ENCODE measurements around the gene KLHL29.

KLHL29 gene

DNA sequence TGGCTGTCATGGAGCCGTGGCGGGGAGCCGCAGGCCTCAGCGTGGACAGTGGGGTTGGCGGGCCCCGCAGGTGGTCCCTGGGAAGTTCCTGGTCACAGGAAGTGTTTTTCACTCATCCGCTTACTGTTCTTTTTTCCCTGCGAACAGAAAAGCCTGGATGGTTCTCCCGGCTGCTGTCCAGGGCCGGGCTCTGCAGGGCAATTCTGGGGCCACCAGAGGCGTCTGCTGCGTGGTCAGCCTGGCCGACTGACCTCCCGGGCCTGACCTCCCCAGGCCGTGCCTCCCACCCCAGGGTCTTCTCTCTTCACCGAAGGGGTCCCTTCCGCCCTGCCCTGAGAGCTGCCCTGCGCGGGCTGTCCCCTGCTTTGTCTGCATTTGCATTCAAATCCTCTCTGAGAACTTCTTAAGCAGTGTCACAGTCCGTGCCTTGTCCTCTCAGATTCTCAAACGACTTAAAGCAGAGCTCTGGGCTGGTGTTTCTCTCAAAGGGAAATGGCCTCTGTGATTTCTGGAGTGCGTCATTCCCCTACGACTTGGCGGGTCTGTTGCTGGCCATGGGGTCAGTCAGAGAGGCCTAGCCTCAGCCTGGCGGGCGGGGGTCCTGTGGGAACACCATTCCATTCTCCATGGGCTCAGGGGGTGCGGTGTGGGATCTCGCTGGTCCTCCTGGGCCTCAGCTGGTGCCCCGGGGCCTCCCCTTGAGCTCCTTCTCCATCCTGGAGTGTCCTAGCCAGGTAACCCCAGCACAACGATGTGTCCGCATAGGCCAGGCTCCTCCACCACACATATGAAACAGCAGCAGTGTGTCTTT lies 38.3 kb downstream of the KLHL29 start:
- DNase-seq (ENCODE audit: low spot score), result no peak

DNA sequence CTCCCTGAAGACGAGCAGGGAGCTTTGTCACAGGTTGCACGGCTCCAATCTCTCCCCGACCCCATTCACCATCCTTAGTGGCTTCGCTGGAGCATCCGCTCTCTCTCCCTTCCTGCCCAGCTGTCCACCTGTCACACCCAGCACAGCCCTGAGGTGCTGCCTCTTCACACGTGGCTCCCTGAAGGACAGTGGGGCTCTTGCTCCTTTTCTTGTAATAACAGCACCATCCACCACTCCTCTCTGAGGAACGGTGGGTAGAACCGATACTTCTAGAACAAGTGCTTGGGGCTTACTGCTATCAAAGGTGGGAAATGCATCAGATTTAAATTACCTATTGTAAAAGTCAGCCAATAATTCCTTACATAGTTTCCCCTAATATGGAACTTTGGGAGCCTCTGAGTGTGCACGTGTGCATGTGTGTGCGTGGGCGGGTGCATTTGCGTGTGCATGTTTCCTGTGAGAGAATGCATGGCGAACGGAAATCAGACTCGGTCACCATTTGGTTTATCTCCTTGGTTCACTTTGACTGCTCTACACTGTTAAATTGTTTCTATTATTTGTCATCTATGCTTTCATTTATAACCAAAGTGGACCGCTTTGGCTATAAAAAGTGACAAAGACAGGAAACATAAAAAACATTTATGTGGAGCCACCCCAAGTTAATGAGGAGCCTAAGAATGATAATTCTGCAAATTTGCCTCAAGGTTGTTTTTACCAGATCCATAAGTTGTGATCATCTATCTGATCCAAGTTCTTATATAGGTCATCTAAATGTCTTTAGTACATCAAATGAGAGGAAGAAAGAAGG lies 39.1 kb downstream of the KLHL29 start:
- DNase-seq (ENCODE audit: low spot score), result no peak

DNA sequence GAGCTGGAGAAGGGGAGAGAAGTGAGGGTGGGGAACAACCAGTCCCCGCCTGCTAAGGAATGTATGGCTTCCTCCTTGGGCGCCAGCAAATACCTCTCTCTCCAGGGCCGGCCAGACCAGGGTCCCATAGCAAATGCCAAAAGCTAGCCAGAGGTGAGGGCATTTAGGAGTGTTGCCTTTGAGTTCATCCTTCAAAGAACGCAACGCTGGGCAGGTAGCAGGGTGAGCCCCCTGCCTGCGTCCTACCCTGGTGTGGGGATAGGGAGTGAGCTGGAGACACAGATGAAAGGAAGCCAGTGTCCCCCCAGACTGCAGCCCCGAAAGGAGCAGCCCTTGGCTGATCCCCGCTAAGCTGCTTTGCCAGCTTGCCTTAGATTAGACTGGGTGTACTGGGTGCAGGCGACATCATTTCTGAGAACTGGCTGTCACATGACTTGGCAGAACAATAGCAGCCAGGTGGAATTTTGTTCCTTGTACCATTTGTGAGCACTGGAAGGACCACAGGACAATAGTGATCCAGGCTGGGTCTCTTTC lies 40.4 kb downstream of the KLHL29 start:
- DNase-seq (ENCODE audit: low spot score), result no peak

DNA sequence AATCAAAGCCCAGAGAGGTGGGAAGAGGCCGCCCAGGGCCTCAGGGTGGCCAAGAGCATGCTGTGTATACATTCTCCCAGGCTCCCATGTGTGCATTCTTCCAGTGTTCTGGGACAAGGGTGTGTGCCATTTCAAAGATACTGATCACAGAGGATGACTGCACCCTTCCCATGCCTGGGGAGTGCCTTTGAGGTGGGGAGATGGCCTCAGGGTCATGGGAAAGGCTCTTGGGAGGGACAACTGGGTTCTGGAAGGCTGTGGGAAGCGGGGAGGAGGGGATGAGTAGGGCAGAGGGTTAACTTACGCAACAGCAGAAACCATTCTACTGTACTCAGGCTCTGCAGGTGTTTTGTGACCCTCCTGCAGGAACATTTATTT lies 40.9 kb downstream of the KLHL29 start:
- no peak for DNase-seq (ENCODE audit: low spot score)

DNA sequence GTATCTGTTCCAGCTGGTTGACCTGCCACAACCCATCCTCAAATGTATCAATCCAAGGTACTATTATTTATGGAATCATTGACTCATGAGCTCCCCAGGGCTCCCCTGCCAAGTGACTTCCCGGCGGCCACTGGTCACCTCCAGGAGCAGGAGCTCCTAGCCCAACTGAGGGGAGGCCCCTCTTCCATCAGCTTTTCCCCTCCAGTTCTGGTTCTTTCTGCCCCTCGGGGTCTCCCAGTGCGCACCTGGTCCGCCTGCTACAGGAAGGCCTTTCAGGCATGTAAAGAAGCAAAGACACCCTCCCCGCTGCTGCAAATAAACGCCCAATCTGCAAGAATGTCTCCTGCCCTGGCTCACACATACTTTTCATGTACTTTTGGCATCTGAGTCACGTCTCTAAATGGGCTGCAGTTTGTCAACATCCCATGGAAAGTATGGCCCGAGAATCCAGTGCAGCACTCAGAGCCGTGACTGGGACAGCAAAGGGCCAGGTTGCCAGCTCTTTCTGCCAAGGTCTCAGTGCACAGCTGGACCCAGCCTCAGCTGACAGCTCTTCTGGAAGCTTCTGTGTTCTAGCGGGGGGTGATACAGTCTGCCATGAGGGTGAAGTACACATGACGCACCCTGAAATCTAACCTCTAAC lies 41.4 kb downstream of the KLHL29 start:
- no peak for DNase-seq (ENCODE audit: low spot score)

DNA sequence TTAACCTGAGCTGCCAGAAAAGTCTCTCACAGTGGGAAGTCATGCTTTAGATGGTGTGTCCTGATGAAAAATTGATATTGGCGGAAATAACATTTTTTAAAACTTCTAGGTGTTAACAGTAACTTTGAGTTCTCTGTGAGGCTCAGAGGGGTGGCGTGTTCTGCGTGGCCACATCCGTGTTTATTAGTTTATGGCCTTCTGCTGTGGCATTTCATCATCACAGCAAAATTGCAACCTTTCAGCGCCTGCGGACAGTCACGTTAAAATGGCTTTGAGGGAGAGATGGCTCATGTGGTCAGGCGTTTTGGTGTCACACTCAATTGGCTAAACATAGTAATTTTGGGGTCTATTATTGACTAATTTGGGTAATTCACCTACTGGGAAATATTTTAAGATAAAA lies 42.4 kb downstream of the KLHL29 start:
- DNase-seq (ENCODE audit: low spot score), result no peak

DNA sequence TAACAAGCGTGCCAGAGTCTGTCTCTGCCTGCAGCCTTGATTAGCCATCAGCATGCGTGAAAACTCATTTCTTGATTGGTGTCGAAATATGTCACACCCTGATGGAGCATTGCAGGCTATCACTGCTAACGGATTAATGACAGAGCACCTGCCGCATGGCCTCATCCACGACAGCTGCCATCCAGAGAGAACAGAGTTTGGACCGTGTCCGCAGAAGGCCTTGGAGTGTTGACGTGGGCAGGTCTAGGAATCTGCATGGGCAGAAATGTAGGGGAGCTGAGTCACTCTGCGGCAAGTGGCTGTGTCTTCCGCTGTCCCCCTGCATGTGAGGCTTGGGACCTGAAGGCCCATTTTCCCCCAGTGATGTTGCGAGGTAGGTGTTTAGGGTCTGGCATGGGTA lies 43.0 kb downstream of the KLHL29 start:
- DNase-seq (ENCODE audit: low spot score), result no peak

DNA sequence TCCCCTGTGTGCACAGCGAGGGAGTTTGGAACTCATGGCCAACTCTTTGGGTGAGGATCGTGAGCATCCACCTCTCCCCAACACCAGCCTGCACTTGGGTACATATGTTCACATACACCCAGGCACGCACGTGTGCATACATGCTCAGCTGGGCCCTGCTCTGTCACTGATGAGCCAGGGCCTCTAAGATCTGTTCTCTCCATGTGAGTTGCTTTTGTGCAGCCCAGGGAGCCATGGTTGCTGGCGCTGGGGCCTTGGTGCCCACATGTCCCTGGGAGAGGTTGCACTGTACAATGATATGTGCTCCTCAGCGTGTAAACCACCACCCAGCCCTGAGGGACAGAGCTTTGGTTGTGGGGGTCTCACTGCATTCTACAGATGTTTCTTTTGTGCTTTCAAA lies 44.1 kb downstream of the KLHL29 start:
- DNase-seq (ENCODE audit: low spot score), result no peak

DNA sequence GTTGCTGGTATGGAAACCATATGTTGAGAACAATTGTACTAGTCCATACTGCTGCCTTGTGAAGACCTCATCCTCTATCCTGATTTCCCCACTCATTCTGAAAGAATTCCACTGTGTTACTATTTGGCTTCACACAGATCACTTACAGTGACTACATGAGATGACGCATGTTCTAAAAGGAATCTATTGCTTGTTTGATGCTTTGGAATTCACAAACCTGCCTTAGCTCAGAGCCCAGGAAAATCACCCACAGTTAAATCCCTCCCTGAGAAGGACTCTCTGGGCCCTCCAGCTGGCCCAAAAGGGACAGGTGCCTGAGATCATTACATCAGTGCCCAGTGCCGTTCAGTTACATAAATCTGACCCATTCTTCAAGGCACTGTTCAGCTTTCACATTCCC lies 45.3 kb downstream of the KLHL29 start:
- no peak for DNase-seq (ENCODE audit: low spot score)

DNA sequence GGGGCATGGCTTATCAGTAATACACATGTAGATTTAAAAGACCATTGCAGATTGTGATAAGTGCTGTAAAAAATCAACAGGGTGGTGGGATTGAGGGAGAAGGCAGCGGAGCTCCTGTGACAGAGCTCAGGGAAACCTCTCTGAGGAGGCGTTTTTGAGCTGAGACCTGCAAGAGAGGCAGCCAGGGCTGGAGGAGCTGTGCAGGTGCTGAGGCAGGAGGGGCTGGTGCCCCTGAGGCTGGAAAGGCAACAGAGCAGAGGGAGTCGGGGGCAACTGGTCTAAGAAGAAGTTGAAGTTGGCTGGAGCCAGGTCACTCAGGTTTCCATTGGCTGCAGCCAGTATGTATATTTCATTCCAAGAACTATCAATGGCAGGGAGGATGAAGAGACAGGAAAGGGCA lies 47.6 kb downstream of the KLHL29 start:
- DNase-seq (ENCODE audit: low spot score), result no peak

DNA sequence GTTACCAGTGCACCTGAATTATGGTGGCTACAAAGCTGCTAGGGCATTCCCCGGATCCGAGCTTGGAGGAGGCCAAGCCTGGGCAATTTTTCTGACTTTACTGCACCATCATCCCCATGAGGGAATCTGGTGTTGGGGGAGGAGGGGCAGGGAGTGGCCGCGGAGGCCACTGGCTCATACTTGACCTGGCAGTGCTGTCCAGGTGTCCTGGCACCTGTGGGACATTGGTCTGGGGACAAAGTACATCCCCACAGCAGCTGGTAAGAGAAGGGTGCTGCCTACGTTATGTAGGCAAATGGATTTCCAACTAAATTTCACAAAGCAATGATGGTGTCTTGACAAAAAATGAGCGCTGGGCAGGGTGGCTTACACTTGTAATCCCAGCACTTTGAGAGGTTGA lies 48.3 kb downstream of the KLHL29 start:
- no peak for DNase-seq (ENCODE audit: low spot score)

DNA sequence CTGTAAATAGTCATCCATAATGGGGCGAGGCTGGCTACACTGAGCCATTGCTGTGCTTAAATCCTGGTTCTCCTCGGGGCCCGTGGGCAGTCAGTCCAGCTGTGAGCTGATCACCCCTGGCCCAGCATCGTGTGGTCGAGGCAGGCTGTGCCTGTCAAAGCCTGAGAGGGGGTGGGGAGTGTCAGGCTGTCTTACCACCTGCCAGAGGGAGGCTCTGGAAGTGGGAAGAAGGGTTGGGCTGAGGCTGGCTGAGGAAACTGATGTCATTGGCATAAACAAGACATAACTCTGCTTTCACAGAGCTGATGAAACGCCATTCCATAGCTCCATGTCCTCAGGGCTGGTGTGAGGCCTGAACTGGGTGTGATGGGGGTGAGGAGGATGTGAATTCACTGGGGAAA lies 49.7 kb downstream of the KLHL29 start:
- DNase-seq (ENCODE audit: low spot score), result no peak

DNA sequence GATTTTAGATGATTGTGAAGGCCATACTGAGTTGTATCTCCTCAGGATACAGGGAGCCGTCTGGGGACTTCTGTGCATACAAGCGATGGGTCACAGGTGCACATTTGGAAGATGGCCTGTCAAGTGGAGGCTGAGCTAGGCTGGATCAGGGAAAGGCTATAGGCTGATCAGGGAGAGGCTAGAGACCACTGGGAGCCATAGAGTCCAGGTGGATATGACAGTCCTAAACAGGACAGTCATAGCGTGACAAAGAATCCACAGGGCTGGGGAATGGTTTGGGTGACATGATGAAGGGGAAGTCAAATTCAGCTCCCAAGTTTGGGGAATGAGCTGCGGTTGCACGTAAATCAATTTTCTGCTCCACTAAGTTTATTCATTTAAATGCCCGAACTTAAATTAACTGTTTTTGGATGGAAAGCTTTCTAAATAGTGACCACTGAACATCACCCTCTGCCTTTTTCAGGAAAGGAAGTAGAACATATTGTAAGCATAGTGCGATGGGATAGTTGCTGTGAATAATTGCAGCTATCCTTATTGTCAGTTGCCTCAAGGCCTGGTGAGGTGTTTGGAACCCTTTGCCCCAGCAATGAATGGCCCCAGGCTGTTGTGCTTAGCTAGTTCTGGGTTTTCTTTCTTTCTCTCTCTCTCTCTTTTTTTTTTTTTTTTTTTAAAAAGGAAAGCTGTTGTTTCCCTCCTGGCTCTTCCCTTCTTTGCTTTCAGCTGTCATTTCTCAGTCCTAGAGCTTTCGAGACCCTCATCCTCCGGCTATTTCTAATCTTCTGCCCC lies 50.5 kb downstream of the KLHL29 start:
- no peak for DNase-seq (ENCODE audit: low spot score)

DNA sequence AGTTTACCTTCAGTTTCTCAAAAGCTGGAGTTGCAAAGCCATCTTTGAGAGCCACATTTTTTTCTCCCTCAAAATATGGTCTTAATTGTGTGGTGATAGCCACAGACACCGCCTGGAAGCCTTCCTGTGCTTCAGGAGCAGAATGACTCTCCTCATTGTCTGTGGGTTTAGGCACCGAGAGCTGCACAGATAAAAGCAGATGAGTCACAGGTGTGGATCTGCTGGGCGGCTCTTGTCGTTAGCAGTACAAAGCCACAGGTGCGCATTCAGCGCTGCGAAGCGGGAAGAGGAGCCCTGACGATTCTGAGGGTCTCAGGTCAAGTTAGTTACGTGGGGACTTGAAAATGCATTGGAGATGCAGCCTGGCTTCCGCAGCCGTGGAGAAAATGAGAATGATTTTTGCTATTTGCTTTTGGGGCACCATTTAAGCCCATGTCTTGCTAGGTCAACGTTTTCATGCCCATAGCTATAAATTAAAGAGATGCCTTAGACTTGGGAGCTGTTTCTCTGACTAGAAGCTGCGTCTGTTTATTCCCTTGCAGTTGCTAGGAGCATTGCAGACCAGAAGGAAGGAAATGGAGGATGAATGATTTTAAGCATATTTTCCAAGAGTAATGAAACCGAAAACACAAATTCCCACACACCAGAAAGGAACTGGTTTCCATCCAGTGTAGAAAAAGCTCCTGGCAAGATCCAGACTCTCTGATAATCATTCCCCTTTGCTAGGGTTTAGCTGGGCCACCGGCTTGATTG lies 51.5 kb downstream of the KLHL29 start:
- DNase-seq (ENCODE audit: low spot score), result peak; percentile 30

DNA sequence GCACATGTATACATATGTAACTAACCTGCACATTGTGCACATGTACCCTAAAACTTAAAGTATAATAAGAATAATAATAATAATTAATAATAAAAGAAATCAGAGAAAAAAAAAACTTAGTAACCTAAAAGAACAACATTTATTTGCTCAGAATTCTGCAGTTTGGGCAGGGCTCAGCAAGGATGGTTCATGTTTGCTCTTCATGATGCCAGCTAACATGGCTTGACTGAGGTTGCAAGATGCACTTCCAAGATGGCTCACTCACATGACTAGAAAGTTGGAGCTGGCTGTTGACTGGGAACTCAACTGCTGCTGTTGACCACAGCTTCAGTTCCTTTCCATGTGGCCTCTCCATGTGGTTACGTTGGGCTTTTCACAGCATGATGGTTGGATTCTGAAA lies 56.4 kb downstream of the KLHL29 start:
- DNase-seq (ENCODE audit: low spot score), result no peak

DNA sequence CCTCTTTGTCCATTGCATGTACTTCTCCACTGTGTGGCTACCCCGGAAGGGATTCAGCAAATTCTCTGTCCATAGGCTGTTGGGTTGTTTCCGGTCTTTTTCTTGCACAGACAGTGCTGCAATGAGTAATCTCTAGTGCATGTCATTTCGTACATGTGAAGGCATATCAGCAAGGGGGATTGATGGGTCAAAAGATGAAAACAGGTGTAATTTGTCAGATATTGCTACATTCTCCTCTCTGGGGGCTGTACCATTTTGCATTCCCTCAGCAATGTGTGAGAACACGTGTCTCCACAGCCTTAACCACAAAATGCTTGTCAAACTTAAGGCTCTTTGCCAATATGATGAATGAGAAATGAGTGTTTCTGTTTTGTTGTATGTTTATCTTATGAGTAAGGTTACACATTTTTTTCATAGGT lies 60.5 kb downstream of the KLHL29 start:
- no peak for DNase-seq (ENCODE audit: low spot score)

DNA sequence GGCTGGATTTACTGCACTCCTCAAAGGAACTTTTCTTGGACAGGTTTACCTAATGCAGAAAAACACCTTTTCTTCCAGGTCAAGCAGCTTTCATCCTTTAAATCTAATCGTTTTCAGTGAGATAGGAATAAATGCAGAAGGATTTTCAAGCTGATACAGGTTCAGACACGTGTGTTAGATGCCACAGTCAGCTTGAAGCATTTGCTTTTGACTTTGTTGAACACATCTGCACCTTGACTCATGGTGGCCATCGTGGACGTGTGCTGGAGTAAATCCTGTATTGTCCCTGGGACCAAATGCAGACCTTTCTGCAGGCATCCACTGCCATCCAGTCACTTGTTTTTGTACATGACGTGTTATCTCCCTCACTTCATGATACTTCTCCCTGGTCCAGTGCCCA lies 61.9 kb downstream of the KLHL29 start:
- DNase-seq (ENCODE audit: low spot score), result no peak

DNA sequence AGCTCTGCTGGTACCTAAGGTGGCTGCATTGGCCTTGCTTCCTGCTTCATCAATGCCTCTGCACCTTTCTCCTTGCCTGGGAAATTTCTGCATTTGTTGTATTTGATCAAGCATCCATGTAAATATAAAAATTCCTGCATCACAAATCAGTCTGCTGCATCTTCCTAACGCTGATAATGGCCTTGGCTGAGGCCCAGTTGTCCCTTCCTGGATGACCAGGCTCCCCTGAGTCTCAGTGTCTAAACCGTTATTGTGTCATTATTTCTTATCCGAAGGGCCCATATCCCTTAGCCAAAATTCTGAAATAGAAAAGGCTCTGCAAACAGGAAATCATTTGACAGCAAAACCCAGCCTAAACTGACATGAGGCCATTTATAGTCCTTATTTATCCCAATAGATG lies 62.4 kb downstream of the KLHL29 start:
- no peak for DNase-seq (ENCODE audit: low spot score)

DNA sequence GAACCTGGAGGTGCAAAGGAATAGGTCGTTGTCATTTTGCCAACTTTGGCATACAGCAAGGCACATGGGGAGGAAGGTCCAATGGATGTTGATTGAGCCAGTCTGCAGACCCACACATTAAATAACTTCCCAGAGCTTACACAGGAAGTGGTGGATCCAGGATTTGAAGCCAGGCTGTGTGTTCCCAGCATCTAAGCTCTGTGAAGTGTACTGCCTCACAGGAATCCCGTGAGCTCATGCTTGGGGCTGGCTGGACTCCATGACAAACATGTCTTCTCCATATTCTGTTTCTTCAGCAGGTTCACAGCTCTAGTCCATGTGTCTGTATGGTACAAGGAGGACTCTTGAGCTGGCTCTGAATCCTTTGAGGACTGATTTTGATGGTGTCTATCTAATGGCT lies 63.9 kb downstream of the KLHL29 start:
- DNase-seq (ENCODE audit: low spot score), result no peak

DNA sequence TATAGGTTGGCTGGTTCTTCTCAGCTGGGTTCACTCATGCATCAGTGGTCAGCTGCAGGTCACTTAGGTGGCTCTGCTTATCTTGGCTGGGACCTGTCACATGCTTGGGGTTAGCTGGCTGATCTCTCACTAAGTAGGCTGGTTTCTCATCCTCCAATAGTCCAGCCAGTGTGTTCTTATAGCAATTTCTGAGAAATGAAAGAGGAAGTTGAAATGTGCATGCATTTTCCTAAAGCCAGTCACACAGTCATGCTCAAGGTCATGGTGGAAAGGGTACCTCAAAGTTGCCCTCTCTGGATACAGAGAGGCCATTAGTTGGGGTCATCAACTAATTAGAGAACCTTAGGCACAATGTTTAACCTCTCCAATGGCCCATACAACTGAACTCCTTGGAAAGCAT lies 64.4 kb downstream of the KLHL29 start:
- DNase-seq (ENCODE audit: low spot score), result no peak

DNA sequence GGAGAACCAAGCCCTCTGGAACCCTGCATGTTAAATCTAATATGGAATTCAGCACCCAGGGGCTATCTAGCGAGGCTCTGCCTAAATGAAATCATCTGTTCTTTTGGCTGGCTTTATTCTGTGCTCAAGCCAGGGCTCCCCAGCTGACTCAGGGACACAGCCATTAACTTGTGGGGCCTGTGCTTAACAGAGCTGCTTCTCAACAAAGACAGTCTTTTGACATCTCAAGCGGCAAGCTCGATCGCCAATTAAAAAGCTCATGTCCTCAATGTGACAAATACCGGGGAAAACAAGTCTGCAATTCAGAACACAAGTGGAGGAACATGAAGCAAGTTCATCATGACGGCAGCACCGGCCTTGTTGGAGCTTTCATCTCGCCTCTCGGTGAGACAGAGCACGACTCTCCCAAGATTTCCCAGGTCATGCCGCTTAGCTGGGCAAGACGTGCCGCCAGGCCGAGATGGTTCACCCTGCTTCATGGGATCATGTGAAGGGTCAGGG lies 64.9 kb downstream of the KLHL29 start:
- DNase-seq (ENCODE audit: low spot score), result no peak

Measured in Ammon's horn (tissue), 1 donor.